CD4-positive, alpha-beta T cell treated with Interleukin-6 for 4 hours (primary cell): Measurements from ENCODE around the gene NUMBL.
"Not testable (repeated sequence)": the region's sequence is repeated elsewhere in the genome, so short reads cannot be mapped to it uniquely, and the experiment has no call there.

Experiments used
- DNase-seq: peaks from one replicate; pipeline ENCODE4 v3.0.0-alpha.2; 2020; ENCODE audit warnings: mixed read lengths

The NUMBL gene

GRCh38 chr19:40661616-40662015 lies 28.8 kb downstream of the NUMBL start:
- DNase-seq, result no peak

- DNase-seq, result no peak
Observed at GRCh38 chr19:40659566-40659965, 30.9 kb downstream of the NUMBL start.

- DNase-seq, result no peak
Observed at GRCh38 chr19:40659116-40659515, 31.3 kb downstream of the NUMBL start.

GRCh38 chr19:40658031-40658430 lies 32.4 kb downstream of the NUMBL start:
- no peak for DNase-seq

- not testable (repeated sequence) for DNase-seq
Observed at GRCh38 chr19:40655684-40656083, 34.8 kb downstream of the NUMBL start.

GRCh38 chr19:40652303-40652702 lies 38.1 kb downstream of the NUMBL start:
- not testable (repeated sequence) for DNase-seq

- DNase-seq, result no peak
Observed at GRCh38 chr19:40650749-40651305, 39.6 kb downstream of the NUMBL start.

GRCh38 chr19:40649903-40650675 lies 40.4 kb downstream of the NUMBL start:
- DNase-seq, result not testable (repeated sequence)

GRCh38 chr19:40646743-40647254 lies 43.7 kb downstream of the NUMBL start:
- DNase-seq, result no peak

- DNase-seq, result no peak
Observed at GRCh38 chr19:40642757-40643305, 47.6 kb downstream of the NUMBL start.

GRCh38 chr19:40642051-40642706 lies 48.3 kb downstream of the NUMBL start:
- no peak for DNase-seq

GRCh38 chr19:40641281-40641680 lies 49.2 kb downstream of the NUMBL start:
- DNase-seq, result no peak

- peak; percentile 46 for DNase-seq
Observed at GRCh38 chr19:40640744-40641143, 49.7 kb downstream of the NUMBL start.

GRCh38 chr19:40639638-40639982 lies 50.8 kb downstream of the NUMBL start:
- DNase-seq, result no peak

- DNase-seq, result no peak
Observed at GRCh38 chr19:40638327-40638726, 52.1 kb downstream of the NUMBL start.

- DNase-seq, result no peak
Observed at GRCh38 chr19:40633207-40633606, 57.2 kb downstream of the NUMBL start.

GRCh38 chr19:40632311-40633036 lies 58.0 kb downstream of the NUMBL start:
- DNase-seq, result no peak

GRCh38 chr19:40630571-40631160 lies 59.8 kb downstream of the NUMBL start:
- no peak for DNase-seq

- no peak for DNase-seq
Observed at GRCh38 chr19:40629346-40629745, 61.1 kb downstream of the NUMBL start.

- no peak for DNase-seq
Observed at GRCh38 chr19:40627486-40628279, 62.8 kb downstream of the NUMBL start.

- no peak for DNase-seq
Observed at GRCh38 chr19:40626918-40627317, 63.5 kb downstream of the NUMBL start.
